HepG2 (cell line): Measurements from ENCODE around the gene ARHGAP30. TPM values are rescaled to one million over a fixed set of nuclear protein-coding genes. Genes with fewer than 3 reads are reported as not detected.

ENCODE experiments used
- ATAD3A ChIP-seq: sonication (generic); formaldehyde crosslinking; IDR thresholded peaks from 2 replicates; pipeline ENCODE4 v1.4.0; 2020; ENCODE audit warnings: missing genetic modification reagents
- HINFP ChIP-seq: sonication (generic); formaldehyde crosslinking; IDR thresholded peaks from 2 replicates; pipeline ENCODE4 v1.4.0; 2020; ENCODE audit warnings: low read depth, mild to moderate bottlenecking, missing genetic modification reagents
- HMGXB3 ChIP-seq: sonication (generic); formaldehyde crosslinking; IDR thresholded peaks from 2 replicates; pipeline ENCODE4 v1.4.0; 2020; ENCODE audit warnings: missing genetic modification reagents, borderline replicate concordance
- HNF1A ChIP-seq, 2 experiments: sonication (generic) in 1 of 2; formaldehyde crosslinking in 1 of 2; IDR thresholded peaks; 2 replicates each; pipeline versions ENCODE4 v1.4.0 to v1.6.1; 2016 to 2020; ENCODE audit warnings: borderline replicate concordance in 1 of 2, low read depth in 1 of 2, mild to moderate bottlenecking in 1 of 2, missing genetic modification reagents in 1 of 2
- NCOA2 ChIP-seq: sonication (generic); formaldehyde crosslinking; IDR thresholded peaks from 2 replicates; pipeline ENCODE4 v1.8.0; 2022; ENCODE audit warnings: inconsistent platforms
- NFIC ChIP-seq: IDR thresholded peaks from 2 replicates; pipeline ENCODE4 v1.6.1; 2012; ENCODE audit warnings: mild to moderate bottlenecking, low read length, inconsistent platforms
- NFKB2 ChIP-seq: sonication (generic); formaldehyde crosslinking; IDR thresholded peaks from 2 replicates; pipeline ENCODE4 v1.4.0; 2020; ENCODE audit warnings: missing genetic modification reagents, borderline replicate concordance
- NR2F6 ChIP-seq, 2 experiments: IDR thresholded peaks; 2 replicates each; pipeline ENCODE4 v1.6.1; 2016; ENCODE audit warnings: antibody characterized with exemption in 1 of 2, mild to moderate bottlenecking in 1 of 2
- RARA ChIP-seq: IDR thresholded peaks from 2 replicates; pipeline ENCODE4 v1.6.1; 2016; ENCODE audit warnings: missing genetic modification reagents, missing compliant biosample characterization
- TFAP4 ChIP-seq: sonication (generic); IDR thresholded peaks from 2 replicates; pipeline ENCODE4 v1.6.1; 2016; ENCODE audit warnings: low read depth, borderline replicate concordance
- ZNF18 ChIP-seq: sonication (generic); formaldehyde crosslinking; IDR thresholded peaks from 2 replicates; pipeline ENCODE4 v1.8.0; 2022; ENCODE audit warnings: mild to moderate bottlenecking, missing genetic modification reagents; ENCODE audit not compliant: insufficient replicate concordance
- ZNF460 ChIP-seq: sonication (generic); formaldehyde crosslinking; IDR thresholded peaks from 2 replicates; pipeline ENCODE4 v1.5.1; 2020; ENCODE audit warnings: missing genetic modification reagents, mild to moderate bottlenecking, borderline replicate concordance
- ZNF615 ChIP-seq: sonication (generic); formaldehyde crosslinking; IDR thresholded peaks from 2 replicates; pipeline ENCODE4 v1.5.0; 2020; ENCODE audit warnings: mild to moderate bottlenecking, missing genetic modification reagents, borderline replicate concordance
- ZNF7 ChIP-seq: IDR thresholded peaks from 2 replicates; pipeline ENCODE4 v1.6.1; 2016; ENCODE audit warnings: missing biosample characterization, missing genetic modification reagents
- ZNF816 ChIP-seq: sonication (generic); formaldehyde crosslinking; IDR thresholded peaks from 2 replicates; pipeline ENCODE4 v1.8.0; 2022; ENCODE audit warnings: missing genetic modification reagents, mild to moderate bottlenecking, borderline replicate concordance
- polyA plus RNA-seq, 8 experiments: library from polyadenylated mRNA; depleted of rRNA in 3 of 8; stranded (reverse) in 7 of 8; unstranded in 1 of 8; fragments of >200 nt; fragmentation: Illumina TruSeq in 4 of 8; extraction: Trizol in 4 of 8; gene quantifications; 2 replicates each; pipeline versions ENCODE4 v1.2.1 to v1.2.3, GENCODE V29; 2011 to 2016; ENCODE audit warnings: low read depth in 4 of 8, missing spikeins in 1 of 8, mixed read lengths in 1 of 8; ENCODE audit not compliant: insufficient read depth in 1 of 8
- total RNA-seq, 5 experiments: library from RNA; depleted of rRNA; stranded (reverse); fragments of >200 nt; fragmentation: Illumina TruSeq; extraction: Trizol; gene quantifications; 2 replicates each; pipeline ENCODE4 v1.2.3, GENCODE V29; 2016; ENCODE audit warnings: low read depth in 1 of 5

ARHGAP30 gene
- total and polyA plus RNA-seq, 2 of the 13 experiments (the other 11 are each of a cell fraction or from before 2014, with no cell fraction given), result 0.13 to 0.20 TPM

GRCh38 chr1:161077426-161077825, 7.7 kb upstream of the ARHGAP30 start (continued):
- TF ChIP-seq HMGXB3 (CRISPR knock-in tag) (no peak), TFAP4 (peak; percentile 11; the same call in 1 of the 2 replicates), ZNF460 (no peak), NFIC (no peak), ZNF816 (no peak), NCOA2 (CRISPR knock-in tag) (no peak), NR2F6 (IDR thresholded peaks at IDR 0.05) (no peak; the same call in 1 of the 2 replicates), NR2F6 (CRISPR knock-in tag; IDR thresholded peaks at IDR 0.05) (peak; percentile 48; the same call in 1 of the 2 replicates), ZNF615 (CRISPR knock-in tag) (no peak), ATAD3A (no peak), ZNF7 (no peak), ZNF18 (CRISPR knock-in tag) (no peak), HNF1A (IDR thresholded peaks at IDR 0.05; ENCODE audit: low read depth) (no peak), HNF1A (CRISPR knock-in tag; IDR thresholded peaks at IDR 0.05; ENCODE audit: borderline replicate concordance) (no peak), HINFP (CRISPR knock-in tag) (no peak), RARA (CRISPR knock-in tag) (0 out of 2 replicates have a peak, but pooled peaks have one; percentile 32), NFKB2 (CRISPR knock-in tag) (no peak)
